Retinal pigment epithelial cell (primary cell): ENCODE results near the gene VIPR2.

Experiments
- DNase-seq: peaks from one replicate; pipeline ENCODE4 v3.0.0-alpha.2; 2010; ENCODE audit warnings: low read depth
- H3K4me3 ChIP-seq: 2 replicates; pipeline ENCODE4 v1.5.1; 2011; ENCODE audit warnings: mild to moderate bottlenecking, low read length, control low read depth, moderate library complexity
- TF ChIP-seq, protein P1 (sequence below): conservative IDR thresholded peaks from 2 replicates; pipeline ENCODE4 v1.5.1; 2011; ENCODE audit warnings: low read depth, low read length, control low read depth, inconsistent platforms

Gene VIPR2

DNA sequence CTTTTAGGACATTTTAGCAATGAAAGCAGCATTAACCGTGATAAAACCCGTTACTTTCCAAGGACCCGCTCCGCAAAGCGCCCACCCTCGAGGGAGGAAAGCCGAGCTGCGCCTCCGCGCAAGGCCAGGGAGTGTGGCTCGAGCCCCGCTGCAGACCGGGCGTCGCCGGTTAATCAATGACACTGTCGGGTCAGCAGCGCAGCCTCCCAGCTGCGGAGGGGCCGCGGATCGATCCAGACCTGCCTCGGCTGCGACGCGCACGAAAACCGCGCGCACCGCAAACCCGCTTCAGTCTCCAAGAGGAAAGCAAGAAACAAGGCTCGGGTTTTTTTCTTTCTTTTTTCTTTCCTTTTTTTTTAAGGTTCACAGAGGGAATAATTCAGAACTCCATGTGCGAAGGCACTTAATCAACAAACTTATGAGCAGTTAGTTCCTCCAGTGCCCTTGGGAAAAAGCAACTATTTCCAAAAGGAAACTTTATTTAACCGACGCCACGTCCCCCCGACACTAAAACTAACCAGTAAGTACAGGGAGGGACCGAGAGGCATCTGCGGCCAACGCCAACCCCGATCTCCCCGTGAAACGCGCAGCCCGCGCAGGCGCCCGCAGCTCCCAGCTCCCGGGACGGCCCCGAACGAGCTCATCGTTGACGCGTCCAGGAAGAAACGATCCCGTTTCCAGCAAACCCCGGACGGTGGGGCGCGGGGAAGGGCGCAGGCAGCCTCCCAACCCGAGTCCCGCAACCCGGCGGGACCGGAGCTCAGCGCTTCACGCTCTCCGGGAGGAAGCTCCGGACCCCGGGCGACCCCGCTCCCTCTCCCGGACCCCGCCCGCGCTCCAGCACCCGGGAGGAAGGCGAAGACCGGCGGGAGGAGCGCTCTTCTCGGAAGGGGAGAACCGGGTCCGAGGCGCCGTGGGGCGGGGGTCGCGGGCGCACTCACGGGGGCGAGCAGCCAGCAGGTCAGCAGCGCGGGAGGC is 598 bp downstream of the VIPR2 start:
- DNase-seq: no peak

DNA sequence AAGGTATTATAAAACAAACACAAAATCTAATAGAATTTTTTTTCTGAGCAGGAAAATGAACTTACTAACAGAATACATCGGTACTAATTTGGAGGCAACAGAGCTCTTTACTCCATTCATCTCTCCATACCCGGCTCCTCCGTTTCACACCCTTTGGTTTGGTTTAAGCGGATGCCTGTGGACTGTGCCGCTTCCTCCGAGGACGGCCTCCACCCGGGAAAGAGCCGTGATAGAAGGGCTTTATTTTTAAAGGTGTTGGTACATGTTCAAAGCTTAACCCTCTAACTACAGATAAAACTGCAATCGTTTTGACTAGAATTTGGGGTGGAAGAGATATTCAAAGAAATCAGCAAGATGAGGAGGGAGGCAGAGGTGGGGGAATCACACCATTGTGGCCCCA is 1.9 kb downstream of the VIPR2 start:
- no peak for DNase-seq
- TF ChIP-seq, protein P1, sequence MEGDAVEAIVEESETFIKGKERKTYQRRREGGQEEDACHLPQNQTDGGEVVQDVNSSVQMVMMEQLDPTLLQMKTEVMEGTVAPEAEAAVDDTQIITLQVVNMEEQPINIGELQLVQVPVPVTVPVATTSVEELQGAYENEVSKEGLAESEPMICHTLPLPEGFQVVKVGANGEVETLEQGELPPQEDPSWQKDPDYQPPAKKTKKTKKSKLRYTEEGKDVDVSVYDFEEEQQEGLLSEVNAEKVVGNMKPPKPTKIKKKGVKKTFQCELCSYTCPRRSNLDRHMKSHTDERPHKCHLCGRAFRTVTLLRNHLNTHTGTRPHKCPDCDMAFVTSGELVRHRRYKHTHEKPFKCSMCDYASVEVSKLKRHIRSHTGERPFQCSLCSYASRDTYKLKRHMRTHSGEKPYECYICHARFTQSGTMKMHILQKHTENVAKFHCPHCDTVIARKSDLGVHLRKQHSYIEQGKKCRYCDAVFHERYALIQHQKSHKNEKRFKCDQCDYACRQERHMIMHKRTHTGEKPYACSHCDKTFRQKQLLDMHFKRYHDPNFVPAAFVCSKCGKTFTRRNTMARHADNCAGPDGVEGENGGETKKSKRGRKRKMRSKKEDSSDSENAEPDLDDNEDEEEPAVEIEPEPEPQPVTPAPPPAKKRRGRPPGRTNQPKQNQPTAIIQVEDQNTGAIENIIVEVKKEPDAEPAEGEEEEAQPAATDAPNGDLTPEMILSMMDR: no peak
- no peak overlapping the region for H3K4me3 ChIP-seq

More for the DNA sequence above, 598 bp downstream of the VIPR2 start:
- no peak overlapping the region for H3K4me3 ChIP-seq
- TF ChIP-seq, protein P1: no peak

DNA sequence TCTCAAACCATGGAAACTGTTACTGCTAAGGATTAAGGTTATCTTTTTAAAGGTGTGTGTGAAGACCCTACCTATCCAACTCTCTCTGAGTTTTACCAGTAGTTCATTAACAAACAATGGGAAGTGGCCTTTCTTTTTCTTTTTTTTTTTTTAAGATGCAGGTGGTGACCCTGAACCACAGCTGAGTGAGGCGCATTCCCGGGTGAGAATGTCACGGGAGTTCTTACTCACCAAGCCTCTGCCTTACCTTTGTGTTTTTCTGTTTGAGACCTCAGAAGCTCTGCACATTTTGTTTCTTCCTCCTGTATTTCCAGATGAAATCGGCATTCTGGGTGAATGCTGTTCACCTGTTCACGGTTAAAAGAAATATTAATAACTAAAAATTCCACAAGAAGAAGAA is 2.5 kb downstream of the VIPR2 start:
- DNase-seq: no peak
- H3K4me3 ChIP-seq: no peak overlapping the region
- TF ChIP-seq, protein P1: no peak

DNA sequence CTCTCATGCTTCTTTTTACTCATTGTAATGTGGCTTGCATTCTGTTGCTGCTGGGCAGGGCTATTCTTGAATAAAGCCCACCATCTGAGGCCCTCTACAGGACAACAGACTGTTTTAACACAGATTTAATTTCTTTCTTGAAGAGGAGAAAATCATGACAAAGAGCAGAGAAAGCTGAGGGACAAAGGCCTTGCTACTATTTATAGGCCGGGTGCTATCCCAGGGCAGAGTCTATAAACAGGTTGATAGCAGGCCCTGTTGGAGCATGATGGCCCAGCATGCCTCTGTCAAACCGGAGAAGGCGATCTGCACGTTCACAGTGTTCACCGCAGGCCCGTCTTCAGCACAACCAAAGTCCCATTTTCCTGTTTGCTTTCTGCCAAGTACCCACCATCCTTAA is 3.0 kb downstream of the VIPR2 start:
- TF ChIP-seq, protein P1: no peak
- DNase-seq: no peak
- no peak overlapping the region for H3K4me3 ChIP-seq

DNA sequence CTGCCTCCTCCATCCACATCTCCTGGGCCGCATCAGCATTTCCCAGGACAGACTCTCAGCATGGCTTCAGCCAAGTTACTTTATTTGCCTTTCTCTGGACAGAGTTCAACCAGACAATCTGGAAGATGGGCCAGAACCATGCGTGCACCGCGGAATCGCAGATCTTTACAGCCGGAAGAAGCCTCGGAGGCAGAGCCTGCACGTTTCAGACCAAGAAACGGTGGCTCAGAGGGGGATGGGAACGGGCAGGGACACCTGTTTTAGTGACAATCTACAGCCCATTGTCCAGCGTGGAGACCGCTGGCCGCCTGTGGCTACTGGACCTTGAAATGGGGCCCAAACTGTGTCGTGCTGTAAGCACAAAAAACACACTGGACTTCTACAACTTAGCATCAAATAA is 3.5 kb downstream of the VIPR2 start:
- TF ChIP-seq, protein P1: no peak
- H3K4me3 ChIP-seq: no peak overlapping the region
- DNase-seq: no peak

DNA sequence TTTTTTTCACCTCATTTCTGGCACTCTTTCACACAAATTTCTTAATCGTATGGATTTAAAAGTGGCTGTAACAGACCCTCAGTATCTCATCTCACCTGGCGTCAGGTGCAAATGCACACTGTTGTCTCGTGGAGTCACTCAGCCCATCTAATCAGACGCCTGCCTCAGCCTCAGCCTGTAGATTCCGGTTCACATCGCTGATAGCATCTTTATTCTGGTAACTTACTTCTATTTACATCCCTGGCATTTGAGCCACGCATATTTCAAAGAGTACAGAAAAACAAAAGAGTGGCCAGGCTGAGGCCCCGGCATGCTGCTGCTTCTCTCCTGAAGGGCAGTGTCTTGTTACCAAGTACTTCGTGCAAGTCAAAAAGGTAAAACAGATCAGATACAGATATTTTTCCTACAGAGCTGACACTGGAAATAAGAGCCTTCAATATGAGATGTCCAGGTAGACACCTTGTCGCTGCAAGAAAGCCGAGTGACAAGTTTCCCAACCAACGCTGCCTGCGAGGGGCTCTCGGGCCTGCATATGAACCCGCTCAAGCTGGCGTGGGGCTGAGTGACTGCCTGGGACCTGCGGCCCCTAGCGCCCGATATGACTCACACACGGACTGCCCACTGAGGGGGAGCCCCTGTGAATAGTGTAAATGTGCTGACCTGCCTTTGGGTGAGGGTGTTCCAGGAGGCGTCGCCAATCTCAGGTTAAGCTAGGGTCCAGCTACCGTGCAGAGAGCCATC is 4.3 kb downstream of the VIPR2 start:
- TF ChIP-seq, protein P1: no peak
- no peak overlapping the region for H3K4me3 ChIP-seq
- no peak for DNase-seq
